Measurements from ENCODE around the gene MROH7.
A peak's percentile ranks its signal among the peaks of the same experiment; 100 is the strongest.

The MROH7 gene

DNA sequence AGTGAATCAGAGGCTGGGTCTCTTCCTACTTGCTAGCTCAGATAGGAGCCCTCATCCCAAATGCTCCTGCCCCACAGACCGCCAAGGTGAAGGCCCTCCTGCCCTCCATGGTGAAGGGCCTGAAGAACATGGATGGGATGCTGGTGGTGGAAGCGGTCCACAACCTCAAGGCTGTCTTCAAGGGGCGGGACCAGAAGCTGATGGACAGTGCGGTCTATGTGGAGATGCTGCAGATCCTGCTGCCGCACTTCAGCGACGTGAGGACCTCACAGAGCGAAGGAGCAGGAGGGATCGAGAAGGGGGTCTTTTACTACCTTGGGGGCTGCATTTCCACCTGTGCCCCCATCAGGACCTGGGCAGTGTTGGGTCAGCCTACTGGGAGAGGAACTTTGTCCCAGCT is 59.5 kb downstream of the MROH7 start:
- no peak for DNase-seq

DNA sequence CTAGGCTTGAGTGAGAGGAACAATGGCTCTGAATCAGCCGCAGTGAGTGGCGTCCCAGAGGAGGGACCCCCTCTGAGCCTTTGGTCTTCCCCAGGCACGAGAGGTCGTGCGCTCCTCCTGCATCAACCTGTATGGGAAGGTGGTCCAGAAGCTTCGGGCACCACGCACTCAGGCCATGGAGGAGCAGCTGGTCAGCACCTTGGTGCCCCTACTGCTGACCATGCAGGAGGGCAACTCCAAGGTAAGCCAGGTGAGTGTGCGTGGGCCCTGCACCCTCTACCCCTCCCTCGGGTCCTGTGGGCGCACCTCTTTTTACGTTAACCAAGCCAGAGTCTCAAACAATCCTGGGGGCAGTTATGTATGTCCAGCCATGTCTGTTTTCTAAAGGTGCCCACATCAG is 60.4 kb downstream of the MROH7 start:
- no peak for DNase-seq

DNA sequence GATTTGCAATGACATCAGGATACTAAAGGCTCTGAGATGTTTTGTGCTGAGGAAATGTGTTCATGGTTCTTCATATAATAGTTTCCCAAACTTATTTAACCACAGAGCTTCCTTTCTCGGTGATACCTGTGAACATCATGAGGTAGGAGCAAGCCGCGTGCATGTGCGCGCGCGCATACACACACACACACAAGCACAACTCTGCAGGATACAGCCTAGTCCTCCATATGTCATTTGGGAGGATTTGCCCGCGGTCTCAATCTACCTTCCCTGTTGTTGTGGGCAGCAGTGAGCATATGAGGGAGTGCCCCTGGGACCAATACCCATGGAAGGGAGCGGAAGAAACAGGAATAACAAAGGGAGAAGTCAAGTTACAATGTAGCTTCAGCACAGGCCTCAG is 61.9 kb downstream of the MROH7 start:
- no peak for DNase-seq

DNA sequence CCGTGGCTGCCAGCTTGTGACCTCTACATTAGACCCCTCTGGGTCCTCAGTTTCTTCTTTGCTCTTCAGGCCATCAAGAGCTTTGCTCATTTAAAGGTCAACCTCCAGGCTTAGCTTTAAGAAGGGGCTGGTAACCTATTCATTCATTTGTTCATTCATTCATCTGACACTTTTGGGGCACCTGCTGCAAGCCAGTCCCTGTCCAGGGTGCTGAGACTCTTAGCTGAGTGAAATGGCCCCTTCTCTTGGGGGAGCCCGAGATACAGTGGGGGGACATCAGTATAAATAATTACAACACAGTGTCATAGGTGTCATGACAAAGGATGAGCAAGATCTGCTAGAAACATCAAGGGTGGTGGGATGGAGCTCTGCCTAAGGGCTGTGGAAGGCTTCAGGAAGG is 63.6 kb downstream of the MROH7 start:
- no peak for DNase-seq

DNA sequence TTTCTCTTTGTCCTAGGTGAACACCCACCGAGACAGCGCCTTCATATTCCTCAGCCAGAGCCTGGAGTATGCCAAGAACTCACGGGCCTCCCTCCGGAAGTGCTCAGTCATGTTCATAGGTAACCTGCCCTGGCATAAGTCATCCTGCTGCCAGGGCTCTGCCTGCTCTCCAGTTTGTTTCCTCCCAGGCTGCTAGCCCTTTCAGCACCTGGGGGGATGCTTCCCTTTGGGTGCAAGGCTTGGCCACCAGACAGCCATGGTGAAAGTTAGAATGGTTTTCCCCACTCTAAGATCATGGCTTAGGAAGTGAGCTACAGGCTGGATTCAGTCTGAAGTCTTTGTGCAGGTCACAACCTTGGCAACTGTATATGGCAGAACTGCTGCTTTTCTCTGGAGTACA is 64.8 kb downstream of the MROH7 start:
- no peak for DNase-seq

DNA sequence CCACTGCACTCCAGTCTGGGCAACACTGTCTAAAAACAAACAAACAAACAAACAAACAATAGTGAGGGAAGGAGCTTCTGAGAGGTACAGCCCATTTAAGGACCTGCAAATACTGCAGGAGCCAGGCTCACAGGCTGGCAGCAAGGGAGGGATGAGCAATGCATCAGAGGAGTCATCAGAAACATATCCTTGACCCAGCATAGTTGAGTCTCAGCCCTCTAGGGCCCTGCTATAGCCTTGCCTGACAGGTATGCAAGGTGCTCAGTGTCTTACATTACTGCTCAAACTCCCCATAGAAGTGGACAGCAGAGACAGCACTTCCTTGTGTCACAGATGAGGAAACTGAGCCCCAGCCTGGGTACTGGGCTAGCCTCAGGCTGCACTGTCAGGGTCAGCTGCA is 66.8 kb downstream of the MROH7 start:
- DNase-seq, result no peak

DNA sequence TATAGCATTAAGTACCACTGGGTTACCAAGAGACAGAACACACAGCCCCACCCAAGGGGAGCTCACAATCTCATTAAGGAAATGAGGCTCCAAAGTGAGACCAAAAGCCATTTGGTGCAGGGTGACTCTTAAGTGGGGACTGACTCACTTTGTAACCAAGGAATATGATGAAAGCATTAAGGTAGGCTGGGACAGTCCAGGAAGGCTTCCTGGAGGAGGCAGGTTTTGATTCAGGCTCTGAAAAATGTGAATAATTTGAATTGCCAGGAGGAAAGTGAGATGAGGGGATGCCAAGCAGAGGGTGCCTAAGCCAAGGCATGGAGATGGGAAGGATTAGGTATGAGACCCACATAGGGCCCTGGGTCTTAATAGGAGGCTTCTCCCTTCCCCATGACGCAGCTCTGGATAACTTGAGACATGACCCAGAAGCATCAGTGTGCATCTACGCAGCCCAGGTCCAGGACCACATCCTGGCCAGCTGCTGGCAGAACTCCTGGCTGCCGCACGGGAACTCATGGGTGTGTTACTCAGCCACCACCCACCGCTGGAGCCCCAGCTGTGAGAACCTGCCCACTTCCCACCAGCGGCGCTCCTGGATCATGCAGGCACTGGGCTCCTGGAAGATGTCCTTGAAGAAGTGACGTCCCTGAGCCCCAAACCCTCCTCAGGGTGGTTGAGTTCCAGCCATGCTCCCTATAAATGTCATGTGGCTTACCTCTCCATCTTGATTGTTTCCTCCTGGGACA is 68.1 kb downstream of the MROH7 start:
- no peak for DNase-seq

DNA sequence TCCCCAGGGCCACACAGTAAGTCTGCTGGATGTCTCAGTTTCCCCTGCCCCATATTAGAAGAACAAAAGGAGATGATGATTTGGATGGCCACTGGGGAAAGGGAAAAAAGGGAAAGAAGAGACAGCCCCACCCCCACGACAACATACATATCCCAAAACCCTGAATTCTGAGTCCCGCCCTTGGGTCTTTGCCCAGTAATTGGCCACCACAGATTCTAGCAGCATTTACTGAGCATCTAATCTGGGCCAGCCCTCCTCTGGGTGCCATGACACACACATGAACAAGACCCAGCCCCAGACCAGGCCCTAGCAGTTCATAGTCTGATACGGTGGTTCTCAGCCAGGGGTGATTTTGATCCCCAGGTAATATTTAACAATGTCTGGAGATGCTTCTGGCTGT is 68.8 kb downstream of the MROH7 start:
- no peak for DNase-seq

DNA sequence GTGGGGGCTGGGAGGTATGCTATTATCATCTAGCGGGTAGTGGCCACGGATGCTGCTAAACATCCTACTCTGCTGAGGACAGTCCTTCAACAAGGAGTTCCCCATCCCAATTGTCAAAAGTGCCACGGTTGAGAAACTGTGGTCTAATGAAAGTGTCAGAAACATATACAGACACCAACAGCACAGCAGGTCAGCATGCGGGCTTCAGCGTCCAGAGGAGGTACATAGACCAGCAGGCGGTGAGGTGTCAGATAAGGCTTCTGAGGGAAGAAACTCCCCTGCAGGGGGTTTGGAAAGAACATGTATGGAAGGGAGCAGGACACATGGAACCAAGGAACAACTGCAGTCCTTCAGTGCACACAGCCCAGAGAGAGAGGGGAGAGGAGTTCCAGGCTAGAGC is 69.3 kb downstream of the MROH7 start:
- no peak for DNase-seq

DNA sequence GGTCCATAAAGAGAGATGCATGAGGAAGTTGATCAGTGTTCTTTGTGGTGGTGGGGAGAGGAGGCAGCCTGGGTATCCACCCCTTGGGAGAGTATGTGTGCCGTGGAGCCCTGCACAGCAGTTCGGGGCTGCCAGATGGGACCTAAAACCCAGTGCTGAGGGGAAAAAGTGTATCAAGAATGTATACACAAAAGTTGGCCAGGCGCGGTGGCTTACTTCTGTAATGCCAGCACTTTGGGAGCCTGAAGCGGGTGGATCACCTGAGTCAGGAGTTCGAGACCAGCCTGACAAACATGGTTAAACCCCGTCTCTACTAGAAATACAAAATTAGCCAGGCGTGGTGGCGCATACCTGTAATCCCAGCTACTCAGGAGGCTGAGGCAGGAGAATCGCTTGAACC is 70.0 kb downstream of the MROH7 start:
- no peak for DNase-seq

DNA sequence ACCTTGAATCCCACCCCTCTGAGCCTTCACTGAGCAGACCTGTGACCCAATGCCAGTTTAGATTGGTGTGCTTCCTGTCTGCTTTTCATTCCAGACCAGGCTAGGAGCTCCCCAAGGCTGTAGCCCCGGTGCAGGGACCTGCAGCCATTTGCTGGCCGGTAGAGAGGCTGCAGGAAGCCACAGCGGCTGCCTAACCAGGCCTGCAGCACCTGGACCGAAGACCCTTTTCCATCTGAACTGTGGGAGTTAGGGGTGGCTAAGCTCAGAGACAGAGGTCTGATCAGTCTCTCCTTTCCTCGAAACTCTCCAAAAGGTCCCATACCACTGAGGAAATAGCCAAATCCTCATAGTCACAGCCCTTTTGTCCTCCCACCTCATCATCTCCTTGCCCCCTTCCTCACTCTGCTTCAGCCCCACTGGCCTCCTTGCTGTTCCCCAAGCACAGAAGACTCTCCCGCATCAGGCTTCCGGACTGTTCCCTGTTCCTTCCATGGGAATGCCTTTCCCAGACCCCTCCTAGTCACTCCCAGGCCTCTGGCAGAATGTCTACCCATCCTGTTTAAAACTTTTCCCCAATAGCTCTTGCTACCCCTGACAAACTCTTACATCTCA is 73.4 kb downstream of the MROH7 start:
- DNase-seq, result no peak

DNA sequence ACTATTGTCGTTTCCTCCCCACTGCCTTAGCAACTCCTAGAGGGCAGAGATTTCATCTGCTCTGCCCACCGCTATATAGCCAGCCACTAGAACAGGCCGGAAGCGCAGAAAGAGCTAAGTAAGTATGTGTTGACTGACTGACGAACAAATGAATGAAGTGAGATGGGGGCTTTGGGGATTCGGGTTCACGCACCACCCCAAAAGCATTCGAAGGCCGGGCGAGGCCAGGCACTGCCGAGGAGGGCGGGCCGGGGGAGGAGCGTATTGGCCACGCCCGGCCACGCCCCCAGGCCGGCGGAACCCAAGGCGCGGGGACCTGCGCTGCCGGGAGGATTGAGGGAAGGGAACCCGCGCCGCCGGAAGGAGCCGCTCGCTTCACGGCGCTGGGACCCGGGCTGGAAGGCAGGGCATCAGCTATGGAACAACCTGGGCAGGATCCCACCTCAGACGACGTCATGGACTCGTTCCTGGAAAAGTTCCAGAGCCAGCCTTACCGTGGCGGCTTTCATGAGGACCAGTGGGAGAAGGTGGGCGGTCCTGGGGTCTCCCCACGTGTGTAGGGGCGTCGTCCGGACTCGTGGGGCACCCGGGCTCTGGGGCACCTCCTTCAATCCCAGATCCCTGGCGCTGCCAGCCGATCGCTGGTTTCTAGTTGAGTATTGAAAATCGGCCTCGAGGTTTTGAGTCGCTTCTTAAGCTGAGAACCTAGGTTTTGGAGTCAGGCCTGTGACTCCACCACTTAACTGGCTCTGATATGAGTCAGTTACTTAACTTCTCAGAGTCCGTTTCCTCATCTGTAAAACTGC is 74.1 kb downstream of the MROH7 start, which contains the start of gene TTC4:
TSS of gene TTC4 (plus strand) at position 369 of the 806 bp plus-strand sequence. CDS start at position 417, 48 bp downstream.
- DNase-seq, result peak; percentile 85

DNA sequence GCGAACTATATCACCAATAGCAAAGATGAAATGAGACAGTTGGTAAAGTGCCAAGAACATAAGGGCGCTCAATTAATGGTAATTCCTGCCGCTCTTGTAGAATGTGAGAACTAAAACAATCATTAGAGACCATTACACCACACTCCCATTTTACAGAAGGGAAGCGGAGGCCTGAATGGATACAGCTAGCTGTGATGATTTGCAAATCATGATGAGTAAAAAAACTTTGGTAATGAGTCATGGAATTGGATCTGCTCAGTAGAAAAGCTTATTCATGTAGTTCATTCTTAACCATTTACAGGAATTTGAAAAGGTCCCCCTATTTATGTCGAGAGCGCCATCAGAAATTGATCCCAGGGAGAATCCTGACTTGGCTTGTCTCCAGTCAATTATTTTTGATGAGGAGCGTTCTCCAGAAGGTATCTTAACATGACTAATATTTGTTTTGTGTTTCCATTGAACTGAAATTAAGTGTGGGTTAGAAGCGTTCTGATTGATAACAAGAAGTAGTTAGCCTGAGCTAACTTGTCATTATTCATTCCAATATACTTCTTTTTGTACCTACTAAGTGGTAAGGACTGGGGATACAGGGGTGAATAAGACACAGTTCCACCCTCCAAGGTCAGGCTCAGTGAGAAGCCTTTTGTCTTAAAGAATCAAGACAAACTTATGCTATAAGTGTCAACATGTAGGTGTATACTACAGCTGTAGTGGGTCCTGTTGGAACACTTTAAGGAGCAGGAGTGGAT is 74.9 kb downstream of the MROH7 start:
- DNase-seq, result no peak

DNA sequence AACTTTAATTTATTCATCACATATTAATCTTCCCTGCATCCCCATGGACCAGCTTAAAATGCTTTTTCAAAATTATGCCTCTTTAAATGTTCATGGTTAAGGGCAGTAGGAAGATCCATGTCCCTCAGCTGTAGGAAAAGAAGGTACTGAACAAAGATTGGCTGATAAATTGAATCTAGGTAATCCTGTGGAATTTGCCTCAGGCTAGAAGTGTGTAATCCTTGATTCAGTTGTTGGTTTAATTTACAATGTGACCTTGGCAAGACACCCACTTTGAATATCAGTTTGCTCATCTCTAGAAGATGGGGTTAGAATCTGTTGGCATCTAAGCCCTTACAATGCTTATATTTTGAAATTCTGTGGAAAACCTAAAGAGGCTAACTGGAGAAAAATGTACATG is 80.1 kb downstream of the MROH7 start:
- no peak for DNase-seq

DNA sequence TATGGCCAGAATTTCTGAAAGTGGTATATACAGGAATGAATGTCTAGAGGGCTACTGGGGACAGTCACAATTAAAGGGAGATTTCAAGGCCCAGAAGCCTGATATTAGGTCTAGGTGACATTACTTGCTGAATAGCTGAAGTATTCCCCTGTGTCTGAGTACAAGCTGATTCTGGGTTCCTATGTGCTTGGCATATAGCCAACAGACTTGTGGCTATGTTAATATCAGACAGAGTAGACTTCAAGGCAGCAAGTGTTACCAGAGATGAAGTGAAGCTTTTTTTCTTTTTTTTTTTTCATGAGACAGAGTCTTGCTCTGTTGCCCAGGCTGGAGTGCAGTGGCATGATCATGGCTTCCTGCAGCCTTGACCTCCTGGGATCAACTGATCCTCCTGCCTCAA is 82.4 kb downstream of the MROH7 start:
- DNase-seq, result no peak

DNA sequence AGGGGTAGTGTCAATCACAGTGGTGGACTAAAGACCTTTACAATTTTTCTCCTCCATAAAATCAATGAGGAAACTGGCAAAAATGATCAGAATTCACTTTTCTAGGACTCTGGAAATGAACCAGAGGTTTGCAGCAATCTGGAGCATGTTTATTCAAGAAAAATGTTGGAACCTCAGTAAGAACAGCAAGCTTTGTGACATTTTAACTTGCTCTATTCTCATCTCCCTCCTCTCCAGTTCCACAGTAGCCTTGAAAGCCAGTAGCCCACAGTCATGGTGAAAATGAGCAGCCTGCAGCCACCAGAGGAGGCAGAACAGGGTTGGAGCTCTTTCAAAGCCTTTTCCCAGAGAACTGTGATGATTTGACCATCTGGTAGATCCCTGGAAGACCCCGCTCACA is 83.2 kb downstream of the MROH7 start:
- no peak for DNase-seq

DNA sequence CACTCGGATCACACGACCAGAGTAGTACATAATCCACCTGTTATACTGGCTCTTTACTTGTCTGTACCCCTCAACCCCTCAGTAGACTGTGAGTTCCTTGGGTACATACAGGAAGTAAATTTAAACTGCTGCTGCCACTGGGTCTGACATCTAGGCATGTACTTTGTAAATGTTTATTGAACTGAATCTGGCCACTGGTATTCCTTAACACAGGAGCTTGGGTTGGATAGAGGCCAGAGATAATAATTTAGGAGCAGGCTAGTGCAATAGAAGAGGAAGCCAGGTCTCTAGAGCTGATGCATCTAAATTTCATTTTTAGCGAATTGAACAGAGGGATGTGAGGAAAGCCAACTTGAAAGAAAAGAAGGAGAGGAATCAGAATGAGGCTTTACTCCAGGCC is 86.4 kb downstream of the MROH7 start:
- no peak for DNase-seq

DNA sequence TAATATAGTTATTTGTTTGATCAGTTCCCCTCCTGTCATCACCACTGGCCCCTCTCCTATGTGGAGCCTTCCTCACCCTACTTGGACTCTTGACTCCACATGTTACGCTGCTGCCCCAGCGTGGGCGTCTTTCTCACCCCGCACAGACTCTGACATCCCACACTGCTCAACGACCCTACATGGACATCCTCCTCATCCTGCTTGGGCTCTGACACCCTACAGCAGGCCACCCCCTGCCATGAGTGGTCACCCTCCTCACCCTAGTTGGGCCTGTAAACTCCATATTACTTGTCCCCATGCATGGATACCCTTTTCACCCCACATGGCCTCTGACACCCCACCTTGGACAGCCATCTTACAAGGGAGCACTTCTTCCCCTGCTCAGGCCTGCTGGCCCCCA is 95.1 kb downstream of the MROH7 start:
- DNase-seq, result no peak

DNA sequence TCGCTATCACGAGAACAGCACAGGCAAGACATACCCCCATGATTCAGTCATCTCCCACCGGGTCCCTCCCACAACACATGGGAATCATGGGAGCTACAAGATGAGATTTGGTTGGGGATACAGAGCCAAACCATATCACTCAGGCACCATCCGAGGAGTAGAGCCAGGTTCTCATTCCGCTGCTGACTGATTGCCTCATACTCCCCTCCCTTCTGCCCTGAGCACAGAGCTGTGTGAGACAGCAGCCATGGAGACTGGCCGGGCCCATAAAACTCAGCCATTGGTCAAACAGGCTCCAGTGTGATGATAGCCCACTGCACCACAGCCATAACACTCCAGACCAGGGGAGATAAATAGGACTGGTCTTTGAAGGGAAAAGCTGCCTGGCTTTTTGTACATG is 96.7 kb downstream of the MROH7 start:
- no peak for DNase-seq

DNA sequence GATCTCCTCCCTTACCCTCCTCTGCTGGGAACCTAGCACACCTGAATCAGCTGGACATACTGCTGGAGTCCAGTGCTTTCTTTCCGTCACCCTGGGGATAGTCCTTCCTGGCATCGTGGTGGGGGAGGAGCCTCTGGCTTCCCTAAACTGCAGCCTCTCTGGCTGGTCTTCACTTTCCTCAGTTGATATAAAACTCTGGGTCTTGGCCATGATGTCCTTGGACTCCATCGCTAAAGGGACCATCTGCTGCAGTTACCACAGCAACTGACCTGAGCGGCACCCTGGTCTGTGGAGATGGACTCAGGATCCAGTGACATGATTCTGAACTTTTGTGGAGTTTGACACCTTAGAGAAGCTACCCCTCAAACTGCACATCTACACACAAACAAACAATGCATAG is 99.9 kb downstream of the MROH7 start:
- no peak for DNase-seq

DNA sequence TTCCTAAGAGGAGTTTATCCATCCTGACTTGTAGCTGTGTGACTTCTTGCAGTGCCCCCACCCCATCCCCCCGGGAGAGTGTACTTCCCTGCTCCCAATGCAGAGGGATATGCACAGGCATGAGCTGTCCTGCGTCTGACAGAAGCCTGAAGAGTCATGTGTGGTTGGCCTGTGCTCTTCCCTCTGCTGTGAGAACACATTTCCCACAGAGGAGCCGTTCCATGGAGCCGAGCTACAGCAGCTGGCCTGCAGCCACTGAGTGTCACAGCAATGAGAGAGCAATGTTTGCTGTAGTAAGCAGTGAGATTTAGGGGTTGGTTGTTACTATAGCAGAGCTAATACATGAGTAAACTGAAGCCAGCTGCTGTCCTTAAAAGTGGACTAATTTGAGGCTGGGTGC is 100.7 kb downstream of the MROH7 start:
- no peak for DNase-seq

DNA sequence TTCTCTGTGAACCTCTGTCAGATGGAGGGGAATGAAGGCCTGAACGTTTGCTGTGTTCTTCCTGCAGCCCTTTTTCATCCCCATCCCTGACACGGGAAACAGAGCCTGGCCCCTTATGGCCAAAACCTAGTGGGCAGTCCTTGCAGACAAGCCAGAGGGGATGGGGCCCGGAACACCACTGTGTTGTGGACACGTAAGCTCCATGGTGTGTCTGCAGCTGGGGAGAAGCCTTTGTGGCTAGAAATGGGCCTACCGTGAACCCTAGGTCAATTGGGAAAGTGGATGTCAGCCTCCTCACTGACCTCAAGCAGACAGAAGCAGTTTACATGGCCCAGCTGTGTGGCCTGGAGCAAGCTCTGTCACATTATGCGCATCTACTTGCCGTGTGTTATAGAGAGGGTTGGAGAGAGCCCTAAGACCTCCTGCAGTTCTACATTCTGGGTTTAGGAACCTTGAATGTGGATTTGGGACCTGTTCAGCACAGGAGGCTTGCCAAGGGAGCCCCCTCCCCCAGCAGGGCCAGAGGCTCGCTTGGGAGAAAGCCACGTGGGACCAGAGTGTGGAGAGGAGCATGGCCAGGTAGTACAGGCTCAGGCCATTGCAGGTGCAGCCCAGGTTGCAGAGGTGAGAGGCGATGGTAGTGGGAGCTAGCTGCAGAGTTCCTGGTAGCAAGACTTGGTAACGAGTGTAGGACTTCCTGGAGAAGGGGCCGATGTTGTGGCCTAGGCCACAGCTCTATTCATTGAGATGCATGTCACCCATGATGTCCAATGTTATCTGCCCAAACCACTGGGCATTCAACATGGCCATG is 102.0 kb downstream of the MROH7 start:
- DNase-seq, result no peak

Data from CD4-positive, alpha-beta T cell treated with Interleukin-17A for 4 hours (primary cell).